ENCODE data around the gene MSI2.

Gene MSI2

DNA sequence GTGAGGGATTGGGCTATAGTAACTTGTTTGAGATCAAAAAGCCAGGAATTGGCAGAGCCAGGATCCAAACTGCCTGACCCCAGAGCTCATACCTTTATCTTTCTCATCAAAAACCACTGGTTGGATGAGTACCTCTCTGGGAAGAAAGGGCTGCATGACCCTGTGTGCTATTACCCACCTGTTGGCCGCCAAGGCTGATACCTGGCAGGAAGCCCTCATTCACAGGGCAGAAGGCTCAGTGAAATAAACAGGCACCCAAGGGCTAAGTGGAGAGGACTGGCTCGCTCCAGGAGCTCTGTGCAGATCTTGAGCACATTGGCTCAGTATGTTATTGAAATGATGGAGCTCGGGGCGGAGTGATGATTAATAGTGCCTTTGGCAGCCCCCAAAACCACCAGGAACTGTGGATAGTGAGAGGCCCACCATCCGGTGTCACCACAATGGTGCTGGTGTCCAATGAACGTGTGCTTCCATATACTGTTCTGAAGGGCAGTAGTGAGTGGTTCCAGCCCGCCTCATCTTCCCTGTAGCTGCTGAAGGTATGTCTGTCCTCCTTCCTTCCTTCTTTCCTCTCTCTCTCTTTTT is 197.6 kb downstream of the MSI2 start:
- DNase-seq (ENCODE audit: low read depth in 1 of 2, low spot score in 1 of 2) = no peak

DNA sequence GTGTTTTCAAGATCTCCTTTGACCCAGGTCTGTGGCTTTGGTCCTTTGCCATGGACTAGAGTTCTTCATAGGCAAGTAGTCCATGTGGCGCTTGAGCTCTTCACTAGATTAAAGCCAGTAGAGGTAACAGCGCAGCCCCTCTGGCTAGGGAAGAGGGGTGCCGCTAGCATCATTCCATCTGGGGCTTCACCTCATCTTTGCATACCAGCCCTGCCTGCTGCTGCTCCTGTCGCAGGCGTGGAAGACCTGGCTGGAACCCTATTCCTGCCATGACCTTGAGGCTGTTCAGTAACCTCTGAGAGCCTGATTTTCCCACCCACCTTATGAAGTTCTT is 198.4 kb downstream of the MSI2 start:
- no peak for DNase-seq (ENCODE audit: low read depth in 1 of 2, low spot score in 1 of 2)

DNA sequence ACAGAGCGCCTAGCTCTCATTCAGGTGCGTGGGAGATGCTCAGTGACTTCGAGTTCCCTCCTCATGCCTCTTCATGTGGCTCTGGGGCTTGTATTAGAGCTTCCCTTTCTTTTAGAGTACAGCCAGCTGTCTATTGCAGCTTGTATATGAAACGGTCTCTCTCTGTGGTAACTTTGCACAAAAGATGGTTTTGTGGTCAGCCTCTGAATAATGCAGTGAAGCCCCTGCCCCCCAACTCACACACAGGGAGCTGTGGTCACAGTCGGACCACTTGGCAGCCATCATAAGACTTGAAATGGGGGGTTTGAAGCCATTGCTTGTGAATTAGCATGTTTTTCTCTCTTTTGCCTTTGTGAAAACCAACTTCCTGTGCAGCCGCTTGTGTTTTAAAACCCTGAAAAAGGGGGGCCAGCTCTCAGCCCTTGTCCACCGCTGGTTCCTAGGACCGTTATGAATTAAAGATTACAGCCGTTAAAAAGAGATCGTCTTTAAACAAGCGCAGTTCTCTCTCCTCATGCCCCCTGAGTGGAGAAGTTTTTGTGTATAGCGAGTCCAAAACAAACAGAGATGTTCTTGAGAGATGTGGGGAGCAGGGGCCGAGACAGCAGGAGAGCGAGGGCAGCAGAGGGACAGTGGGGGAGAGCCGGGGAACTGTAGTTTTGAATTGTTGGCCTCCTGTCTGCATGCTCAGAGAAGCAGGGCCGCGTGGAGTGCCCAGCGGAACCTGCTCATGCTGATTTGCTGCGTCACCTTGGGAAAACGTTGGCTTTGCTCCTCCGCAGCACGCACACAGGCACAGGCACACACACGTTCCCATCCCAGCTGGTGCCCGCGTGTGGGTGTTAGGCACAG is 199.0 kb downstream of the MSI2 start:
- DNase-seq (ENCODE audit: low read depth in 1 of 2, low spot score in 1 of 2) = peak in 1 of 2 donors; percentile 21

DNA sequence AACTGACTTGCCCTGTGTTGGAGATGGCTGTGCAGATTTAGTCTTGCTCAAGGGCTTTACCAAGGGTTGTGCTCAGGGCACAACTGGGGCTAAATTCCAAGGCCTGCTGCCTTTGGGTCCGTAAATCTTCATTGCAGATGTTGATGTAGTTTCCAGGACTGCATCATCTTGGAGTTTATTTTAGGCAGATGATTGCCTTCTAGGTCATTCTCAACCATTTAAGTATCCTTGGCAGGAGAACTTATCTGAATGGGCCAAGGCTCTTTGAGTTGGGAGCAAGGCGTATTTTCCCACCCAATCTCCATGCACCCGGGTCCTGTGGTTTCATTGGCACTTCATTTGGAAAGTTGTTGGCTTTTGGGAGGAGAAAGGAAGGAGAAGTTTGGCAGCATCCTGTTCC is 200.3 kb downstream of the MSI2 start:
- DNase-seq (ENCODE audit: low read depth in 1 of 2, low spot score in 1 of 2) = no peak

DNA sequence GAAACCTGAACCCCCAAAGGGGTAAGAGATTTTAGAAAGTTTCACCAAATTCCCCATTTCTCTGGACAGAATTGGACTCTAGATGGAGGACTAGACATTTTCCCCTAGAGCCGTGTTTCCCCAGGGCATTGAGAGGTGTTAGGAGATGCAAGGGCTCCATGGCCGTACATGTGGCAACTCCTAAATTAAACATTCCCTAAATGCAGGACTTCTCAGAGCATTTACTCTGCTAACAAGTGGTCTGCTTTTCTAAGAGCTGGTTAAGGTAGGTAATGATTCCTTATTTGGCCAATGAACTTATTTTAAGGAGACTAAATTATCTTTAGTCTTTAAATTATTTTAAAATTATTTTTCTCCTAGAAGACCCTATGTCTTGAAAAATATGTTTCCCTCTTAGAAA is 200.9 kb downstream of the MSI2 start:
- no peak for DNase-seq (ENCODE audit: low read depth in 1 of 2, low spot score in 1 of 2)

DNA sequence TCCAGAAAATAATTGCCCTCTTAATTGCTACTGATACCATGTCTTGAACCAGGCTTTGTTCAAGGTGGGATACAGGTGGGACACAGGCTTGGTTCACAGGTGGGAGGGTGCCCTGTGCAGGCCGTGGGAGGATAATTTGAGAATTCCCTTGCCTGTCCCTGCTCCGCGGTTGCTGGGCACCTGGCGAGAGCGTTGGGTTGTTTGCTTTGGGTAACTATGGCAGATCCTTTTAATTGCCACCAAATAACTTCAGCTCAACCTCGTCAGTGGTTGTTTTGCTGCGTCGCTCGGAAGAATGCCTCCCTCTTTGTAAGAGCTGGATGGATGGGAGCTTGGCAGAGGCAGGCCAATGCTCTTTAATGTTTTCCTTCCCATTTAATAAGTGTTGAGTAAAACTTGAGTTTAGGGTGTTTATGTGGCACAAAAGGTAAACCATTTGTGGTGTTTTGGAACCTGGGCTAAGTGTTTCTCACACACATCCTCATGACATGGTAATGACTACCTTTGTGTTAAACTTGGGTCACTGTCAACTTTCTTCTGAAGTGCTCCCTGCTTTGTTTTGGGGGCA is 202.5 kb downstream of the MSI2 start:
- DNase-seq (ENCODE audit: low read depth in 1 of 2, low spot score in 1 of 2) = no peak

DNA sequence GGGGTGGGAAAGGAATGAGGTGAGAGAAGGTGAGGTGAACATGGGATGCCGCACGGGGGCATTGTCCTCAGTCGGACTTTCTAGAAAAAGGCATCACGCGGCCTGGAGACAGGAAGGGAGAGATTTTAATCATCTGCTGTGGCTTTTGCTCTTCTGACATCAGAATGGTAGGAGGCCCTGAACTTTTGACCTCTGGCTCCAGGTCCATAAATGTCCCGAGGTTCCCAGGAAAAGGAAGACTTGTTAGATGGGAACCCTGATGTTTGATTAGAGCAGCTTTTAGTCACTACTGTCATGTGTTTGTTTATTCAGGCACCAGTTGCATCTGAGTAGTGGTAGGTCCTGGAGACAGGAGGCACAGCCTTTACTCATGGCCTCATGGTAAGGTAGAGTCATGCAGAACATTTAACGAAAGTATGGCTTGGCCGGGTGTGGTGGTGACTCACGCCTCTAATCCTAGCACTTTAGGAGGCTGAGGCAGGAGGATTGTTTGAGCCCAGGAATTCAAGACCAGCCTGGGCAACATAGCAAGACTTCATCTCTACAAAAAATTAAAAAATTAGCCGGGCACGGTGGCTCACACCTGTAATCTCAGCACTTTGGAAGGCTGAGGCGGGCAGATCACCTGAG is 203.1 kb downstream of the MSI2 start:
- no peak for DNase-seq (ENCODE audit: low read depth in 1 of 2, low spot score in 1 of 2)

DNA sequence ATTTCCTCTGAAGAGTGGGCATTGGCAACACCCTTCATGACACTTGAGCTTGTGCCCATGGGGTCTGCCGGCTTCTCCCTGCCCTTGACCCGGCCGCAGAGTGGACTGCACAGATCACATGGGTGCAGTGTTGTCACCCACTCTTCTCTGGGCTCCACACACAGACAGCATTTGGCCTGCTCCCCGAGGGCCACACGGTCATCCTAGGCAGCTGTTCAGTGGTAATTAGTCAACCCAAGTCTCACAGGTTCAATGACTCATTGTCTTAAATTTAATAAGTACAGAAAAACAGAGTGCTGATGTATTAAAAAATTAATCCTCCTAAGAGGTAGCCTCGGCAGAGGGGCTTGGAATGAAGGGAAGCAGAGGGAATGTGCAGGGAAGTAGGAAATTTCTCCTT is 204.8 kb downstream of the MSI2 start:
- DNase-seq (ENCODE audit: low read depth in 1 of 2, low spot score in 1 of 2) = peak in 1 of 2 donors; percentile 14

DNA sequence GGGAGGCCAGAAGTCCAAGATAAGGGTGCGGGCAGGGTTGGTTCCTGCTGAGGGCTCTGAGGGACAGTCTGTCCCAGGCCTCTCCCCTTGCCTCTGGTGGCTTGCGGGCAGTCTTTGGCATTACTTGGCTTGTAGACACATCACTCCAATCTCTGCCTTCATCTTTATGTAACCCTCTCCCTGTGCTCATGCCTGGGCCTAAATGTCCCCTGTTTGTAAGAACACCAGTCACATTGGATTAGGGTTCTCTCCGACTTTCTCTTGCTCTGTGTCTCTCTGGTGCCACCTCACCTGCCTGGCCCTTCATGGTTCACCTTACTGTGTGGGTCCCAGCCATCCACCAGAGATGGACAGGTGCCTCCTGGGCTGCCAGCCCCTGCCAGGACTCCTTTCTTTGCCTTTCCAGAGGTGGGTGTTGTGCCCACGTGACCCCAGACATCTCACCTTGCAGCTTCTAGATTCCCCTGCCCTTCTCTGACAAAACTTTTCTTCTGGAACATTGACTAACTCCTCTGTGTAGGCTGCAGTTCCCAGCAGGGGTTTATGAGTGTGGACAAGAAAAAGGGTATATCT is 205.8 kb downstream of the MSI2 start:
- DNase-seq (ENCODE audit: low read depth in 1 of 2, low spot score in 1 of 2) = no peak

DNA sequence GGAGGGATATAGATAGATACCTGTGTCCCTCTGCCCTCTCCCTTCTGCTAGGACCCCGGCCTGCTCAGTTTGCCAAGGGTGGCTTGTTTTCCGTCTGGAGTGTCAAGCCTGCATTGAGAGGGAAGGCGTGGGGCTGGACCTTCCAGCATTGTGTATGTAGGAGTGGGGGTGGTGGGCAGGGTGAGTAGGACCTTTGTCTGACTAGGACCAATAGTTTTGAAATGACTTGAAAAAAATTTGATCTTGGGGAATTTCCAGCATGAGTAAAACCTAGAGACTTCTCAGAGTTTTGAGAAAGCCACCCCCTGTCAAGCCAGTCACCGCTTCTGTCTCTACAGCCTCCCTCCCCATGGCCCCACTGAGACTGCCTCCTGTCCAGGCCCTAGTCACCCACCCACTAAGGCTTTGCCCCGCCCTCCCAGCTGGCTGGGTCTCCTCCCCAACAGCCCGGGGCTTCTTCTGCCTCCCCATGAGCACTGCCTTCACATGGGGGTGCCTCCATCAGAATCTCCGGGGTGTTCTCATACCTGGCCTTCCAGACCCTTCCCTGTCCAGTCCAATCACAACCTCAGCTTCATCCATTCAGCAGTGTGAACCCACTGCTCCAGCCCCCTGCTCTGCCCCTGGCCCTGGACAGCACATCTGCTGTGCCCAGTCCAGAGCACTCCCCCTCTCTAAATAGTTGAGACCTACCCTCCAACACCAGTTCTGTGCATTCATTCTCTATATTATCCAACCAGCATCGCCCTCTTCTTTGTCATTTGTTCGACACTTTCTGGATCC is 207.0 kb downstream of the MSI2 start:
- peak; percentile 52 to 73 for DNase-seq (ENCODE audit: low read depth in 1 of 2, low spot score in 1 of 2)

DNA sequence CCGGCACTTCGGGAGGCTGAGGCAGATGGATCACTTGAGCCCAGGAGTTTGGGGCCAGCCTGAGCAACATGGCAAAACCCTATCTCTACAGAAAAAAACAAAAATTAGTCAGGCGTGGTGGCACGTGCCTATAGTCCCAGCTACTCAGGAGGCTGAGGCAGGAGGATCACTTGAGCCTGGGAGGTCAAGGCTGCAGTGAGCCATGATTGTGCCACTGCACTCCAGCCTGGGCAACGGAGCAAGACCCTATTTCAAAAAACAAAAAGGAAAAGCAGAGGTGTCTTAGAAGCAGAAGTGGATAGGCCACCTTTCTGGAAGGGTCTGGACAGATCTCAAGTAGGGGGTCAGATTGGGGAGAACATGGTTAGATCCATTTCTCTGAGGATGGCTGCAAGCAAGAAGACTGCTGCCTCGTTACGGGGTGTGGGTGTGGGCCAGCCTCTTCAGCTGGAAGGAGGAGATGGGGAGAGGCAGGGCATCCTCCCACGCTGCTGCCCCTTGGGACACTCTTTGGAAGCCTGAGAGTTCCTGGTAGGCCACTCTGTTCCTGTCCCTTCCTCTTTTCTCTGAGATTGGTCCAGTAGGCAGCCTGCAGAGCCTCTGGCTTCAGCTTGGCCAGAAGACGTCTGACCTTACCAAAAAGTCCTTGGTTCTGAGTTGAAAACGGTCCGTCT is 208.0 kb downstream of the MSI2 start:
- DNase-seq (ENCODE audit: low read depth in 1 of 2, low spot score in 1 of 2) = no peak

DNA sequence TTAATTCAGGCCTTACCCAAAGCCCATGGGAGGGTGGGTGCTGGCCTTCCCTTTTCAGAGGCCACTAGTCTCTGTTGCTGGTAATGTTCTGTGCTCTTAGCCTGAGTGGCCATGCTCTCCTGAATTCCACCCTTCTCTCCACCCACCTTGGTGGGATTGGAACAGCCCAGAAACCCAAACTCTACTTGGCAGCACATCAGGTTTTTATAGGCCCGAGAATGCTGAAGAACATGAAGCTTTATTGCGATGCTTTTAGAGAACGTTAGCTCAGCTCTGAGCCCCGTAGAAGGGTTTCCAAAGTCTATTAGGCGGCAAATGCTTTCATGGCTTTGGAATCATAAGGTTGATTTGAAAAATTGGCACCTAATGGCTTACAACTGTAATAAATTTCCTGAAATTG is 209.3 kb downstream of the MSI2 start:
- DNase-seq (ENCODE audit: low read depth in 1 of 2, low spot score in 1 of 2) = no peak

DNA sequence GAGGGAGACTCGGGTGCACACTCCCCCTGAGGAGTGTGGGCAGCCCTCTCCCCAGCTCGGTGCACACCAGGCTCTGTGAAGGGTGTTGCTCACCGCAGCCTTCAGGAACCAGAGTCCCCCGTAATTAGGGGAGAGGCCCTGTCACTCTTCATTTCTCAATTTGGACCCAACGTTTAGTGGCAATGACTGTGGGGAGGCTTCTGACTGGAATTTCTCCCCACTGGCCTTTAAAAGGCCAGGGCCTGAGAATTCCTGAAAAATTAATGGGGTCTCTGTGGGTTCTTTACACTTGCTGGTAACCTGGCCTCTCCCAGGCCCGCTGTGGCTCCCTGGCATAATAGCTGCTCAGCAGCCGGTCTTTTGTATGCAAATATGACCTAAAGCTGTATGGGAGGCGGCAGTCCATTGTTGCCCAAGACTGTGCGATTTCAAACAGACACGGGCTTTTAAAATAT is 209.7 kb downstream of the MSI2 start:
- no peak for DNase-seq (ENCODE audit: low read depth in 1 of 2, low spot score in 1 of 2)

DNA sequence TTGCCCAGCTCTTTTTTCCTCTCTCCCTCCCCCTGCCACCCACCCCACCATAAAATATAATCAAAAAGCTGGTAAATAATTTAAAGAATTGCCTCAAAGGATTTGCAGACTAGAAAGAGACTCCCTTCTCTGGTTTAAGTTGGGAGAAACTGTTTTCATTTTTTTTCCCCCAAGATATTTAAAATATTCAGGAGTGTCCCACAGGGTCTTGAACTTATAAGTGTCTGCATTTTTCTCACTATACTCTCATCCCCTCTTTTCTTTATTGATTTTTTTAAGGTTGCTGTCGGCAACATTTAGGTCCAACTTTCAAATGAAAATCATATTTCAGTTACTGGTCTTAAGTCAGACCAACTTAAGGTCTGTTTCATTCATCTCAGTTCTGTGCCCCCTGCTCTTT is 210.2 kb downstream of the MSI2 start:
- DNase-seq (ENCODE audit: low read depth in 1 of 2, low spot score in 1 of 2) = no peak

DNA sequence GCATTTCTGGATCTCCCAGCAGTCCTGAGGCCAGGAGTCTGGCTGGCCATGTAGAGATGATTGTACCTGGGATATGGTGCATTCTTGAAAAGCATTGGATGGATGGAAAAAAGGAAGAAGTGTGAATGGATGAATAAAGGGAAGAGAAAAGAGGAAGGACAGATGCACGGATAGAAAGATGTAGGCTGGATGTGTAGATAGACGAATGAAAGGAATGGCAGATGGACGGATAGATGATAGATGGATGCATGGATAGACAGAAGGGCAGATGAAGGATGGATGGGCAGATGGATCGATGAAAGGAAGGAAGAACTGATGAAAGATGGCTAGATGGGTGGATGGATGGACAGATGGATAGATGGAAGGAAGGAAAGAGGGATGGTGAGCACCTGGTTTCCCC is 210.9 kb downstream of the MSI2 start:
- no peak for DNase-seq (ENCODE audit: low read depth in 1 of 2, low spot score in 1 of 2)

DNA sequence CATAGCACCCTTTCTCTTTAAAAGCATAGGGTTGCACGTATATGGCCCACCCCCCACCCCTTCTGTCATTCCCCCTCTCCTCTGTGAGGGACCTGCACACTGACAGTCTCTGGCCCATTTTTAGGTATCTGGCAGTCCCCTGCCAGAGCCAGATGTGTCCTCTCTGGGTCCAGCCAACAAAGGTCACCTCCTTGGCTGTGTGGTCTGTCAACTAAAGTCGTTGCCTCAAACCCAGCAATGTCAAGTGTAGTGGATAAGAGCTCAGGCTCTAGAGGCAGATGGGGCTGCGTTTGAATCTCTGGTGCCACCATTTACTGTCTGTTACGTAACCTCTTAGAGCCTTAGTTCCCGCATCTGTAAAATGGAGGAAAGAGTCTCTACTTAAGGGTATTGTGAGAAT is 211.5 kb downstream of the MSI2 start:
- no peak for DNase-seq (ENCODE audit: low read depth in 1 of 2, low spot score in 1 of 2)

DNA sequence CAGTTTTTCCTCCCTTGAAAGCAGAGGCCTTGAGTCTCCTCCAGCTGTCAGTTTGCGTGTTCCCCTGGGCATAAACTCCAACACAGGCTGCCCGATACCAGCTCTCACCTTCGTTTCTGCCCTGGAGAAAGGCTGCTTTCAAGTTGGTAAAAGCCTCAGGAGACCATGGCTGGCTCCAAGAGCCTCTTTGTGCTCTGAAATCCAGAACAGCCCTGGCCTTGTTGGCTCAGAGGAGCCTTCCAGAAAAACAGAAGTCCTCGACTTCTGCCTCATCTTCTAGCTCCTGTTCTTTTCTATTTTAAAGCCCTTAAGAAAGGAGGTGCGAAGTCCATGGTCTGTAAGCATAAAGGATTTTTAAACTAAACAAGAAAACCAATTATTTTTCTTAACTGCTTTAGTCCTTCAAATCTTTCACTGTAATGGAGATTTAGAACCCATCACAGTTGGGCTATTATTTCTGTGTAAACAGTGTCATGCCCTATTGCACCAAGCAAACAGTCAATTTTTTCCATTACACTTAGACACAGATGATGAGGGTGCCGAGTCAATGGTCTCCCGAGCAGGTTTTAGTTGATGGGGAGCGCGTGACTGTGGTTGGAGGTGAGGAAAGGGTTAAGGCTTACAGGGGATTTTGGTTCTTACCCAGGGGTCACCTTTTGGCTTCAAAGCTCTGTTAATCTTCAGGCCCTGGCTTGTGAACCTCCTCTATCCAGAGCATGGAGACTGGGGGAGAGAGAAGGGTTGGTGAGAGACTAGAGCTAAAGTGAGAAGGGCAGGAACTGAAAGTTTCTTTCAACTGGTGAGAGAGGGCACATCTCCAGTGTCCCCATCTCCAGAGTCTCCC is 212.8 kb downstream of the MSI2 start:
- DNase-seq (ENCODE audit: low read depth in 1 of 2, low spot score in 1 of 2) = no peak

DNA sequence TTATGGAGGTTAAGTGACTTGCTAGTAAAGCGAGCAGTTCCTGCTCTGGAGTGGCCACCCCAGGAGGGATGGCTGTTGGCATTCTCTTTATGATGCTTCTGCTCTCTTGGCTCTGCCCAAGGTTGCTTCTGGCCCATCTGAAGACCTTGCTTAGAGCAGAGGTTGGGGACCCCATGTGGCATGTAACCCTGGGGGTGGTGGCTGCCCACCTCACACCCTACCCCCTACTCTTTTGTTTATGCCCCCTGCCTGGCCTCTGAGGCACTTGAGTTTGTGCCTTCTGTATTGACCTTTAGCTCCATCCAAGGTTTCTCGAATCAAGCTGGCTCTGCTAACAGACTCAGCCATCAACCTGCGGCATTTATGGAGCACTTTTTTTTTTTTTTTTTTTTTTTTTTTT is 214.6 kb downstream of the MSI2 start:
- no peak for DNase-seq (ENCODE audit: low read depth in 1 of 2, low spot score in 1 of 2)

DNA sequence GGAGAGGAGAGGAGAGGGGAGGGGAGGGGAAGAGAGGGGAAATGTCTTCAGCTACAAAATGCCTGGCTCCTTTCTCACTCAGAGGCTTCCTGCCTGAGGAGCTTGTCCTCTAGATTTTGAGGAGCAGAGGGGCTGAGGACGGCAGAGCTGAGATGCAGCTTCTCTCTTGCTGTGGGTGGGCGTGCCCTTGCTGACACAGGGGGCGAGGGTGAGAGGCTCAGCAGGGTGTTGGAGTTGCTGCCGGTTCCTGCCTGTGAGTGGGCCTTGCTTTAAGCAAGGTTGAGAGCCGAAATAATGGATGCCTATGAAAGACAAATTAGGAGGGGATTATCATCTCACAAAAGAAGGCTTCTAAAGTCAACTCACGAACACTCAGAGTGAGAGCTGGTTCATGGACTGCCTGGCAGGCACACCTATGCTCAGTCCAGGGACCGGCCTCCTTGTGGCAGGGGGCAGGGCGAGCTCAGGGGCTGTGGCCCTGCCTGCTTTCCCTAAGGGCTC is 215.6 kb downstream of the MSI2 start:
- no peak for DNase-seq (ENCODE audit: low read depth in 1 of 2, low spot score in 1 of 2)

All from activated CD4-positive, alpha-beta T cell treated with anti-CD3 and anti-CD28 coated beads, Interleukin-2, amount 50 U/mL, for 24 hours (primary cell).